Spleen (tissue), 7 donors: Measurements from ENCODE around the gene KIAA0825.

Experiments
- CTCF ChIP-seq, 11 experiments: fragments of 200-600 bp in 7 of 11; fragments of 450-650 bp in 4 of 11; sonication (generic) in 4 of 11; IDR thresholded peaks in 8 of 11; conservative IDR thresholded peaks in 3 of 11; 1 replicate in 7 of 11; 2 replicates in 4 of 11; pipeline versions ENCODE4 v1.4.0 to v1.8.0; 2016 to 2021; ENCODE audit warnings: antibody characterized with exemption in 11 of 11, inconsistent platforms in 4 of 11, mild to moderate bottlenecking in 1 of 11
- POLR2A ChIP-seq, 3 donors: fragments of 450-650 bp; IDR thresholded peaks; one replicate each; pipeline ENCODE4 v1.5.1; 2017; ENCODE audit warnings: antibody characterized with exemption in 3 of 3, mild to moderate bottlenecking in 1 of 3
- POLR2AphosphoS5 ChIP-seq, 3 donors: sonication (generic); formaldehyde crosslinking; IDR thresholded peaks; one replicate each; pipeline ENCODE4 v1.5.1; 2017; ENCODE audit warnings: antibody characterized with exemption in 3 of 3
- donor health status: DM: no; HTN: no; CAD: no; lungs with moderate emphysema.
- donor health status: DM: no; HTN: no; CAD: no.
- donor health status: DM: no; HTN: no; CAD: no.

GRCh38 chr5:94316916-94317838 lies 301.2 kb downstream of the KIAA0825 start:
- TF ChIP-seq POLR2AphosphoS5 (IDR thresholded peaks at IDR 0.05) (no peak), CTCF (IDR thresholded peaks at IDR 0.05 in 8 of 11, conservative IDR thresholded peaks at IDR 0.05 in 3 of 11) (no peak), POLR2A (IDR thresholded peaks at IDR 0.05) (no peak)
